HG03097 (cell line): ENCODE measurements around the gene AMELX.

Source experiments
- ATAC-seq: cut with Tn5 transposase; IDR thresholded peaks from one replicate; pipeline ENCODE4 v1.9.1; 2021; ENCODE audit not compliant: unreplicated experiment, low FRiP score

The AMELX gene

DNA sequence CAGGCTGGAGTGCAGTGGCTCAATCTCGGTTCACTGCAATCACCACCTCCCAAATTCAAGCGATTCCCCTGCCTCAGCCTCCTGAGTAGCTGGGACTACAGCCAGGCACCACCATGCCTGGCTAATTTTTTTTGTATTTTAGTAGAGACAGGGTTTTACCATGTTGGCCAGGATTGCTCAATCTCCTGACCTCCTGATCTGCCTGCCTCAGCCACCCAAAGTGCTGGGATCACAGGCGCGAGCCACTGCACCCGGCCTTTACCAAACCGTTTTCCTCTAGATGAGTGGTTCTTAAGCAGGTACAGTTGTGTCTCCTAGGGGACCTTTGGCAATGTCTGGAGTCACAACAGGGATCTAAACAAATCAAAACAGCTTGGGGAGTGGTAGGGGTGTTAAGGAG is 11.6 kb downstream of the AMELX start:
- no peak for ATAC-seq

DNA sequence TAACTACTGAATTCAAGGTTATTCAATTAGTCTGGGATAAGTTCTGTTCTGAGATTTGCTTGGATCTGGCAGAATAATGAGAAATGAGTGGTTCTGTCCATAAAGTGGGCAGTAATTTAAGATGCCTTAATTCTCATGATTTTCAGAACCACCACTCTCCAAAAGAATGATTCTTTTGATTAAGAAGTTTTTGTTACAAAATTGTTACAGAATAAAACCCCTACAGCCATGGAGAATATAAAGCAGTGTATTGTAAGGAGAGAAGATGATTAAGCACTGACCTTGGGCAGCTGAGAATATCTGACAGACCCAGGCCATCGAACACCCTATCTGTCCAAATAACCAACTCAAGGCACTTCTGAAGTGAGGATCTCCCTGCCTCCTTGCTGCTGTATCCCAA is 12.4 kb downstream of the AMELX start:
- ATAC-seq, result no peak

GRCh38 chrX:11309220-11309619 is 16.0 kb downstream of the AMELX start:
- no peak for ATAC-seq

- ATAC-seq, result no peak
Measured at GRCh38 chrX:11311706-11312105, 18.5 kb downstream of the AMELX start.

DNA sequence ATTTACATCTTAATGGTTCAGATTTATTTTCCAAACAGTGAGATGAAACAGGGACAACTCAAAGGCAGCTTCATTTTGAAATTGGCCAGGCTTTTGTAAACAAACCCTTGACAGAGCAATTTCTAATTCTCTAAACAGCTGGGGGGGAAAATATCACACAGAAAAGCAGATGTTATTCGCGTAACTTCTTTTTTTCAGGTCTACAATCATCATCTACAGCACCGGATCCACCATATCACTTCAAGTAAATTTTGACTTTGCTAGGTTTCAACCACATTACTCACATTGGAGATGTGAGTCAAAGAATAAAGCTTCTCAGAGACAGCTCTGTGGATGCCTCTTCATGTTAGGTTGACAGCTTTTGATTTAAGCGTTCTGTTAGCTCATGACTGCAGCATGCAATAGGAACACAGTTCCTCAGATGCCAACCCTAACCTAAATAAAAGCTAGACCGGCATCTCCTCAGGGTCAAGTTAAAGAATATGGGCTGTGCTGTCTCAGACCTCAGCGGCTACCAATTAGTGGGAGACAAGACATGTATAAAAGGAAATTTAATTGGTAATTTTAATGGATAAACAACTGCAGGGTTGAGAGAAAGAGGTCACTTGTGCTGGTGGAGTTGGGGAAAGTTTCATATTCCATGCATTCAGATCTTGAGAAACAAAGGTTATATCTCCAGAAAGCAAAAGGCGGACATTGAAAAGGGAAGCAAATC is 26.8 kb downstream of the AMELX start:
- no peak for ATAC-seq

DNA sequence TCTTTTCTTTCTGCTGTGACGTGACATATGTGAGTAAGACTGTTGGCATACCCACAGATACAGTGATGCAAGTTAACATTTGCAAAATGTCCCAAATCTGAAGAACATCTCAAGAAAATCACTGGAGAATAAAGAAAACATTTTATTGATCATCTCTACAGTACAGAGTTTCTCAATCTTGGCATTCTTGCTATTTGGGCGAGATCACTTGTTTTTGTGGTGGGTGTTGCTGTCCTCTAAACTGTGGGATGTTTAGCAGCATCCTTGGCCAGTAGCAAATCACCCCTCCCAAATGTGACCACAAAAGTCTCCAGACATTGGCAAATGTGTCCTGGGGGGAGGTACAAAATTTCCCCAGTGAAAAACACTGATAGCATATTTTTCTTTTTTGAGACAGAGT is 28.8 kb downstream of the AMELX start:
- ATAC-seq, result no peak

- no peak for ATAC-seq
Measured at GRCh38 chrX:11328134-11328533, 34.9 kb downstream of the AMELX start.

- no peak for ATAC-seq
Measured at GRCh38 chrX:11329021-11329420, 35.8 kb downstream of the AMELX start.

DNA sequence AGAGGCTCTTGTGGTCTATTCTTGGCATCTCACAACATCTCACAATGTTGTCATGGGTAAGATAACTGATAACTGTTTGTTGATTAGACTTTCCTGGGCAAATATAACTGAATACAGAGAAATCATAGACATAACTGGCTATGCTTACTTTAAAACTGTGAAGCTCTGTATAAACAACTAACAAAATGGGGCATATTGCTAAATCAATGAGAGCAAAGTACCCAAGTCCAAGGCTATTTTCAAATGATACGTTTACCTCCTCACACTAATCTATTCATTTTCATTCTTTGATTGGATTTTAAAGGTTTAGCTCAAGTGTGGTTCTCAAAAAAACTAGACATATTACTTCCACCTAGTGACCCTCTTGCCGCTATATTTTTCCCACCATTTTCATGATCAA is 38.6 kb downstream of the AMELX start:
- ATAC-seq, result no peak

DNA sequence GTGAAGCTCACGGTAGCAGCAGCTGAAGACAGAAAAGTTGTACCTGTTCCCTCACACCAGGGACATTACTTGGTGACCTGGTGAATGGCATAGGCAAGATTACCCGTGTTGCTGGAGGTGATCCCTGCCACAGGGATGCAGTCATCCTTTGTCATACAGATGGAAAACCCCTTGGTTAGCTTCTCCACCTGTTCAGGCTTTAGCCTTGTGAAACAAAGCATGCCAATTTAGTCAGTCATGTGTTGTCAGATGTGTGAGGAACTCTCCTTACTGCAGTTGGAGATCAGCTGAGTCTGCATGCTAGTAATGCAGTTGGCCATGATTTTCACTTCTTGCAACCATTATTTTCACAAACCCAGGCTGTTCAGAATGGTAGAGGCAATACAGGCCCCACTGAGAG is 41.0 kb downstream of the AMELX start:
- ATAC-seq, result no peak

GRCh38 chrX:11336201-11336600 is 43.0 kb downstream of the AMELX start:
- ATAC-seq, result no peak

DNA sequence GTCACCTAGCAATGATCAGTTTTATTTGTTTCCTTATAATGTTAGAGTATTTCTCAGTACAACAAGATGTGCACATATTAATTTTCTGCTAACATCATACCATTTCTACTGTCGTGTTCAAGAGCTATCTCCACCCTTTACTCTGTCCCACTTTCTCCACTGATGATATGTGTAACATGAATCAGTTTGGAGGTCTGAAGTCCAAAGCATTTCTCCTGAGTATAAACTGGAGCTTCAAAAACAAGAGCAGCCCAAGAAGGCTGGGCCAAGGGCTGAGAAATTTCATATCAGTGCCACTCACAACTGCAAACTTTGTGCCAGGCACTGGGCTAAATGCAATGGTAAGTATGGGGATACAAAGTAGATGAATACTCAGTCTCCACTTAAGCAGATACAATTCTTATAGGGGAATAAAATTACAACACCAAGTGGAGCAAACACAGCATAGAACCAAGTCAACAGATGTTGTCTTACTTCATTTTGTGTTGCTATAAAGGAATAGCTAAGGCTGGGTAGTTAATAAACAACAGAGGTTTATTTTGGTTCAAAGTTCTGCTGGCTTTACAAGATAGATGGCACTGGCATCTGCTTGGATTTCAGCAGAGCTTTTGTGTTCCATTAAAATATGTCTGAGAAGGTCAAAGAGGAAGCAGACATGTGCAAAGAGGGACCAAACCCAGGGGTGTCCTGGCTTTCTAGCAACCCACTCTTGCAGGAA is 44.2 kb downstream of the AMELX start:
- no peak for ATAC-seq

DNA sequence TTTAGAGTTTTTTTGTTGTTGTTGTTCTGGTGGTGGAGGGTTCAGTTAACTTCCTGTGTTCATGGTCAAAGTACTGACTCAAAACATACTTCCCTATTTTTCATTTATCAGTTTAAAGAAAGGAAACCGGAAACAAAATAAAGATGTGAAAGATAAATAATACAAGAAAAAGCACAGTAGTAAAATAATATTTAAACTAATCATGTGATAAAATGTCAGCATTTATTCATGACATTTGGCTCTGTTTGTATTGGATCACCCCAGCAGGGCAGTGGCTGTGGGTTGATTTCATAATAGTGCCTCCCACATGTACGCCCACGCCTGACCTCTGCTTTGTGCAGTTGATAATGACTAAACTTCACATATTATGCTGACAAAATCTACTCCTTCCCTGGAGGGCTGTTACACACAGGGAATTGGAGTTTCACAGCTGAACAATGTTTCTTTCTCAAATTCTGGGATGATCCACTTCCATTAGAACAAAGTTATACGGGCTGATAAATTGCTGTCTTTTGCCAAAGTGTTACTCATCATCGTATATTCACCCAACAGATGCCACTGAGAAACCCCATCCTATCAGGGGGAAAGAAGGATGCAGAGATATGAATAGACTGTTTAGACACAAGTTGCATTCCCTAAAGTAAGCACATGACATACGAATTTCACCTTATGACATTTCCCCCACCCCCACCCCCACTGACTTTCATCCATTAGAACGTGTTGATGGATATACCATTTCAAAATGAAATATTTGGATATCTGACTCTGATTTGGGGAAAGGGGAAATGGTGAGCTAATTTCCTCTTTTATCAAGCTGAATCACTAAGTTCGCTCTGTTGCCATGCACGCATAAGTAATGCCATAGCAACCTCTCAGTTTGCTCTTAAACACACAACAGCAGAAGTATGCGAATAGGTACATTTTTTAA is 48.3 kb downstream of the AMELX start:
- peak; percentile 65 for ATAC-seq

DNA sequence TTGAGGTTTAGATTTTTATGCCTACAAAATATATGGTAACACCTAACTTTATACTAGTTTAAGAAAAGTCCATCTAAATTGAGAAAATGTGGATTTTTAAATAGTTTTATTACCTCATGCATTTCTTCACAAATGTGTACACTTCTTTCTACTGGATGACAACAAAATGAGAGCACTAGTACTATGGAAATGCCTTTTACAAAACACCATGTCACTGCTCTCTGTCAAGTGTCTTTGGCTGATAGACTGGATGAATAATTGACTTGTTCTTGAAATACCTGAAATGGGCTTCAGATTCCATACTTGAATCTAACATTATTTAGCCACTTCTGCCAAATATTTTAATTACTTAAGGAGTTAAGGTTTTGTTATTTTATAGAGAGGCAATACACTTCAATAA is 49.5 kb downstream of the AMELX start:
- no peak for ATAC-seq

- ATAC-seq, result no peak
Measured at GRCh38 chrX:11346121-11346682, 53.0 kb downstream of the AMELX start.

- no peak for ATAC-seq
Measured at GRCh38 chrX:11347300-11347699, 54.1 kb downstream of the AMELX start.

DNA sequence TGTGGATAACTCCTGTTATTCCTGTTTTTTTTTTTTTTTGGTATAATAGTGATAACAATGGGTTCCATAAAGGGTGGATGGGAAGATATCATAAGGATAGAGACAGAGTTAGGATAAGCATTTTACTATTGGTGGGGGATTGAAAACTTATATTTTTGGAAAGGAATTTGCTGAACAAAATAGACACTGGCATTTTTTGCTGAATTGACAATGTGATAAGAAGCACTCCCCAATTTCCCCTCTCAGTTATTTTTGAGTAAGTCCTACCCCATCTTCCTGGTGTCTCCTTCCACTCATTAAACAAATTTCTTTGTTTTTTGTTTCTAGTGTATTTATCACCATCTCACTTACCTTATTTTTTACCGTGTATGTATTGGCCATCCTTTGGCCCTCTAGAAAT is 55.8 kb downstream of the AMELX start:
- ATAC-seq, result no peak

- ATAC-seq, result no peak
Measured at GRCh38 chrX:11349661-11350337, 56.6 kb downstream of the AMELX start.
